CD4-positive, alpha-beta T cell treated with Interleukin-6 at 100 ng/mL for 8 hours (primary cell): ENCODE measurements around the gene ZMYND12.
"Not testable (repeated sequence)": the region's sequence is repeated elsewhere in the genome, so short reads cannot be mapped to it uniquely, and the experiment has no call there.

ENCODE experiments used
- DNase-seq: peaks from one replicate; pipeline ENCODE4 v3.0.0-alpha.2; 2020; ENCODE audit warnings: mixed read lengths, low spot score

ZMYND12 gene

GRCh38 chr1:42456010-42456753 lies at the start of gene ZMYND12, which contains the start of gene PPCS:
TSS of gene ZMYND12 (minus strand) at chr1:42456022. CDS start at chr1:42455997, 25 bp downstream.
TSS of gene PPCS (plus strand) at chr1:42456543. CDS start at chr1:42456566, 23 bp downstream.
- peak; percentile 87 for DNase-seq

- no peak for DNase-seq
Observed at GRCh38 chr1:42504535-42505128, 48.8 kb upstream of the ZMYND12 start.

DNA sequence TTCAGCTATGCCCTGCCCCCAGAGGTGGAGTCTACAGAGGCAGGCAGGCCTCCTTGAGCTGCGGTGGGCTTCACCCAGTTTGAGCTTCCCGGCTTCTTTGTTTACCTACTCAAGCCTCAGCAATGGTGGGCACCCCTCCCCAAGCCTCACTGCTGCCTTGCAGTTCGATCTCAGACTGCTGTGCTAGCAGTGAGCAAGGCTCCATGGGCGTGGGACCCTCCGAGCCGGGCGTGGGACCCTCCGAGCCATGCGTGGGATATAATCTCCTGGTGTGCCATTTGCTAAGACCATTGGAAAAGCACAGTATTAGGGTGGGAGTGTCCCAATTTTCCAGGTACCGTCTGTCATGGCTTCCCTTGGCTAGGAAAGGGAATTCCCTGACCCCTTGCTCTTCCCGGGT lies 46.2 kb upstream of the ZMYND12 start:
- not testable (repeated sequence) for DNase-seq

DNA sequence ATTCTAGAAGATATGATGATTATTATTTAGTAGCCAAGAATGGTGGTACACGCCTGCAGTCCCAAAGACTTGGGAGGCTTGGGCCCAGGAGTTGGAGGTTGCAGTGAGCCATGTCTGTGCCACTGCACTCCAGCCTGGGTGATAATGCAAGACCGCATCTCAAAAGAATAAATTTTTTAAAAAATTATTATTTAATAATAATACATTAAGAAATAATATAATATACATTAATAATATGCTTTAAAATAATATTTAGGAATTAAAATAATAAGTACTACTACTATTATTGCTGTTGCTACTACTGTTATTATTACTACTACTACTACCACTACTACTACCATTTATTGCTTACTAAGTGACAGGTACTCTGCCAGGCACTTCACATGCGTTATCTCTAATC lies 34.4 kb upstream of the ZMYND12 start:
- DNase-seq, result no peak

DNA sequence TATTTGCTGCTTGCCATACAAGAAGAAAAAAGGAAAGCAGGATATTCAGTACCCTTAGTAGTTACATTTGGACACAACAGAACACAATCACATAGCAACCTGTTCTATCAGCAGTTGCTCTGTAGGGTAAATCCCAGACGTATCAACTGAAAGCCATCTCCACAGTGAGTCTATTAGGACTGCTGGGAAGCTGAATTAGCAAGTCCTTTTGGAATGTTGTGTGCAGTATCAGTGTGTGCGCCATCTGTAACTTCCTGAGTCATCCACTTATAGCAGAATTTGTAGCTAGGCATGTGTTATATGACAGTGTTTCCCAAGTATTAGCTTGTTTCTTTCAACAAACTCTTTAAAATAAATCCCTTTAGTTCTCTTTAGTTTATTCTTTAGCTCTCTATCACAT lies 28.6 kb upstream of the ZMYND12 start:
- DNase-seq, result no peak

DNA sequence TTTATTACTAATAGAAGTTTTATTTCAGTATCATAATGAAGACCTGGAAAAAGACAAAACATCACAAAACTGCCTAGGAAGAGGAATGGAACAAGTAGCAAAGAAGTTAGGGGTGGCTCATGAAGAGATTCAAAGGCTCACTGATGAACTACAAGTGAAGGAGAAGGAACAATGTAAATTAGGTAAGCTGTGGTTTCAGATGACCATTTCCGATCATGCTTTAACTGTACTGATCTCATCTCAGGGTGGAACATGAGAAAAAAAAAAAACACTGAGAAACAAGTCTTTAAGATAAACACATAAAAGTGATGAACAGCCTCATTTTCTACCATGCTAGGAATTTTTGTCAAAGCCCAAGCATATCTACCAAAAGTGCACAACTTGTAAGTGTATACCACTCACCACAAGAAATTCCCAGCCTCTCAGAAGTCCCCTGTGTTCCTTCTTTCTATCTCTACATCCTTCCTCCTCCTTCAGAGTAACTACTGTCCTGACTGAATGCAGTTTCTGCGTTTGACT lies 26.9 kb upstream of the ZMYND12 start:
- DNase-seq, result no peak

- no peak for DNase-seq
Observed at GRCh38 chr1:42480921-42481320, 25.1 kb upstream of the ZMYND12 start.

DNA sequence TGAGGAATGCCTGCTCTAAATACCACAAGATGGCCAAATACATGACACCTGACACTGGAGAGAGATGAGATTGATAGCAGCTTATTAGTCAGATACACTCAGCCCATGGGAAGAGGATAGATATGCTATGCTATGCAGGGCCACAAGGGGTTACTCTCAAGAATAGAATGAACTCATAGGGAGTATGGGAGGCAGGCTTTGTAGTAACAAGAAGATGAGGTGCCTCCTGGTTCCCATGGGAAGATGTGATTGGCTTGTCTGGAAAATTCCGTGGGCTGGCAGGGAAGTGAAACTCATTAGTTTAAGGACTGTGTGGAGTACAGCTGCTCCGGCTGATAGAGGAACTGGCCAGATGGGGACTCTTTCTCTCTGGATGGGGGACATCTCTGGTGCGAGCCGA lies 23.8 kb upstream of the ZMYND12 start:
- no peak for DNase-seq

DNA sequence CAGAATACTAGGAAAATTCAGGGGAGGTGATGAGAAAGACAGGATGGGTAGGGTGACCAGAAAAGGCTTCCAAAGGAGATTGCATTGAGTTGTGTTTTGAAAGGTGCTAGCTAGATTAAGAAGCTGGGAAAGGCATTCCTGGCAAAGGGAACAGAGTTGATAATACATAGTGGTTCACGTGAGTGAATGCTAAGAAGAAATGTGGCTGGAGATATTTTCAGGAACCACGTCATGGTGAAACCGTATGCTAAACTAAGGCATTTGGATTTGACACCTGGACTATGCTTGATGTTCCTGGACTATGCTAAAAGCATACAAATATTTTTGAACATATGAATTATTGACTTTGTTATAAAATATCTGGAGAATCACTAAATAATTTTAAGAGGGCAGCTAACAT lies 22.0 kb upstream of the ZMYND12 start:
- no peak for DNase-seq

- DNase-seq, result not testable (repeated sequence)
Observed at GRCh38 chr1:42477354-42477753, 21.5 kb upstream of the ZMYND12 start.

DNA sequence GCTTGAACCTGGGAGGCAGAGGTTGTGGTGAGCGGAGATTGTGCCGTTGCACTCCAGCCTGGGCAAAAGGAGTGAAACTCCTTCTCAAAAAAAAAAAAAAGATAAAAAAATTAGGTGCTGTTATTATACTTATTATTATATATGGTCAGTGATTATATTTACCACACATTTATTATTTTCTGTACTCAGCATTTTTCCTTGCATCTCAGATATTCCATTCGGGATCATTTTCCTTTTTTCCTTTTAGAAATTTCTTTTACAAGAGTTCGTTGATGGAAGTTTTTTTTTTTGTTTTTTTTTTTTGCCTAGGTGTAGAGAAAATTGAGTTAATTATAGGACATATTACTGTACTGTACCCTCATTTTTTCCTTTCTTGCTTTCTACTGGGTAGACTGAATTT lies 20.8 kb upstream of the ZMYND12 start:
- no peak for DNase-seq

DNA sequence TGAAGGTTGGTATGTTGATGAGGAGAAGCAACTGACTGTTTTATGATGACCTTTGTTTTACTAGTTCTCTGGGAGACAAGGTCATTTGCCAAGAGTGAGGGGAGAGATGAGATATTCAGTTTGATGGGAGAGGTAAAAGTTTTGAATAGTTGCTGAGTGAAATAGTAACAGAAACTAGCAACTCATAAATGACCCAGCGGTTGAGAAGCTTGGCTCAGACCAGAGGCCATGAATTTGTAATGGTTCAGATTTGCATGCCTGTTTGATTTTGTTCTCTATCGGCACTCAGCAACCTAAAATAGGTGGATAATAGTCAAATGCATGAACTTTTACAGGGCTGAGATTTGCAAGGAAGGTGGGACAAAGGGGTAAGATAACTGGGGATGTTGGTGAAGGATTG lies 13.9 kb upstream of the ZMYND12 start:
- DNase-seq, result no peak

GRCh38 chr1:42466030-42466429 lies 10.2 kb upstream of the ZMYND12 start:
- DNase-seq, result no peak

GRCh38 chr1:42463921-42464320 lies 8.1 kb upstream of the ZMYND12 start:
- DNase-seq, result no peak

GRCh38 chr1:42462828-42463763 lies 7.3 kb upstream of the ZMYND12 start, which contains the start of gene CCDC30:
TSS of gene CCDC30 (plus strand) at chr1:42463286. CDS start at chr1:42480552, 17,266 bp downstream.
- peak; percentile 97 for DNase-seq

DNA sequence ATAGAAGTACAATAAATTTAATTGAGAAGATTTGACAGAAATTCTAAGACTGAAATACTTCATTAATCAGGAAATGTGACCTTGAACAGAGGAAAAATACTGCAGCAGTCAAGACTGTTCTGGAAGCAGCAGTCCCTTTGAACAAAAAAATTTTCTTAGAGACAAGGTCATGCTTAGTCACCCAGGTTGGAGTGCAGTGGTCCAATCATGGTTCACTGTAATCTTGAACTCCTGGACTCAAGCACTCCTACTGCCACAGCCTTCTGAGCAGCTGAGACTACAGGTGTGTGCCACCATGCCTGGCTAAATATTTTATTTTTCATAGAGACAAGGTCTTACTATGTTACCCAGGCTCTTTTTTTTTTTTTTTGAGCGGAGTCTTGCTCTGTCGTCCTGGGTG lies 5.4 kb upstream of the ZMYND12 start:
- DNase-seq, result no peak

- DNase-seq, result peak; percentile 59
Observed at GRCh38 chr1:42456754-42457089, 900 bp upstream of the ZMYND12 start.

- no peak for DNase-seq
Observed at GRCh38 chr1:42454403-42454802, 1.4 kb downstream of the ZMYND12 start.

GRCh38 chr1:42453386-42453785 lies 2.4 kb downstream of the ZMYND12 start:
- DNase-seq, result no peak

DNA sequence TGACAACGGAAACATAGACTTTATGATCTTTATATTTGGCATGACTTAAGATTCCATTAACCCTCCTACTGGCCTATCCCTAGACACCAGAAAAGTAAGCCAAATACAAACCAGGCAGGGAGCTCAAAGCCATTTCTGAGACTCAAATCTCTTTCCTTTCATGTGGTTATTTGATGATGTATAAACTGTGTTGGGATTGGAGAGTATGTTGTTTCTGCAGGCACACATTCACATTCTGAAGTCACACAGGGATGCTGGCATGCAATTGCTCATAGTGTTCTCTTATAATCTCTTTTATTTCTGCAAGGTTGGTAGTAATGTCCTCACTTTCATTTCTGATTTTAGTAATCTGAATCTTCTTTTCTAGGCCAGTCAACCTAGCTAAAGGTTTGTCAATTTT lies 5.8 kb downstream of the ZMYND12 start:
- DNase-seq, result no peak

DNA sequence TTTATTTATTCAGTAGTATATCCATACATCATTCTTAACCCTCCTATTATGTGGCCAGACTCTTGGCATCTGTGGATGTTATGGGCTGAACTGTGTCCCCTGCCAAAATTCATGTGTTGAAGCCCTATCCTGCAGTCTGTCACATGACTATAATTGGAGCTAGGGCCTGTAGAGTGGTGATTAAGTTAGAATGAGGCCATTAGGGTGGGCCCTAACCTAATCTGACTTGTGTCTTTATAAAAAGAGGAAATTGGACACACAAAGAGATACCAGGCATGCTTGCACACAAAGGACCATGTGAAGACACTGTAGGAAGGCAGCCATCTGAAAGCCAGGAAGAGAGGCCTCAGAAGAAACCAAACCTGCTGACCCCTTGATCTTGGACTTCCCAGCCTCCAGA lies 6.6 kb downstream of the ZMYND12 start:
- no peak for DNase-seq

DNA sequence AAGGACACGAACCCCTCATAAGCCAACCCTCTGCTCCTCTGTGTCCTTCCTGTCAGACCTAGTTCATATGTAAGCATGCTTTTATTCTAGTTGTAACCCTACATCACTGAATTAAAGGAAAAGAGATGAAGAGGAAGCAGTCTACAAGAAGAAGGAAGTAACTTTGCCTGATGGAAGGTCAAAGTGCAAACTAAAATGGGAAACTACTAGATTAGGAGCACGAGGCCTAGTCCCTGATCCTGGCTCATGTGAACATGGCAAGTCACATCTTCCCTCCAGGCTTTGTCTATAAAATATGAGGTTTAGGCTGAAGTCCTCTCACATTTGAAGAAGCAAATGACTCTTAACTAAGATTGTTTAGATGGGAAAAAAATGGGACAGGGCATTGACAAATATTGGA lies 13.2 kb downstream of the ZMYND12 start:
- DNase-seq, result no peak
